IPS-NIHi7 (cell line): Measurements from ENCODE around the gene SLC47A2.

Source experiments
- DNase-seq: peaks from one replicate; pipeline ENCODE4 v3.0.0; 2012; ENCODE audit warnings: mixed read lengths; ENCODE audit errors: extremely low spot score

SLC47A2 gene

GRCh38 chr17:19728084-19728495 lies 11.7 kb upstream of the SLC47A2 start:
- DNase-seq: no peak

DNA sequence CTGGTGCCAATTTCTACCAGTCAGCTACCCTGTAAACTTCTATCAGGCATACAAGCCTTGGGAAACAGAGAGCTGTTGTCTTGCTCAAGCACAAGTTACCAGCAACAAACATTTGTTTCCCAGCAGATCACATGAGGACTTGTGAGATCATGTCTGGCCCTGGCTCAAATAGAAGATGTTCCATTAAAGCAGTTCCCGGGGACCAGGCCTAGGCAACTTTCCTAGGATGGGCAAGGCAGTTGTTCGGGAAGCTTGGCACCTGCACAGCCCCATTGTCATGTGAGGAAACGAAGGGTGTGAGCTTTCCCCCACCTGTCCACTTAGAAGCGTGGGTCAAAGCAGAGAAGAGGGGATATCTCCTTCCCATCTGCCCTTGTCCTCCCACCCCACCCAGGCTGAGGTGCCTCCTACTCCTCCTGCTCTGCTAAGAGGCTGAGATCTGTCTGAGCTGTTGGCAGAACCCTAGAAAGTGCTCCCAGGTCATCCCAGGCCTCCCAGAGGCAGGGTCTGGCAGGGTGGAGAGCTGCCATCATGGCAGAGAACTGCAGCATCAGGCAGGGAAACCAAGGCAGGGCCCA lies 11.2 kb upstream of the SLC47A2 start:
- DNase-seq: no peak

- no peak for DNase-seq
Measured at GRCh38 chr17:19726631-19727376, 10.4 kb upstream of the SLC47A2 start.

GRCh38 chr17:19725486-19725885 lies 9.1 kb upstream of the SLC47A2 start:
- no peak for DNase-seq

DNA sequence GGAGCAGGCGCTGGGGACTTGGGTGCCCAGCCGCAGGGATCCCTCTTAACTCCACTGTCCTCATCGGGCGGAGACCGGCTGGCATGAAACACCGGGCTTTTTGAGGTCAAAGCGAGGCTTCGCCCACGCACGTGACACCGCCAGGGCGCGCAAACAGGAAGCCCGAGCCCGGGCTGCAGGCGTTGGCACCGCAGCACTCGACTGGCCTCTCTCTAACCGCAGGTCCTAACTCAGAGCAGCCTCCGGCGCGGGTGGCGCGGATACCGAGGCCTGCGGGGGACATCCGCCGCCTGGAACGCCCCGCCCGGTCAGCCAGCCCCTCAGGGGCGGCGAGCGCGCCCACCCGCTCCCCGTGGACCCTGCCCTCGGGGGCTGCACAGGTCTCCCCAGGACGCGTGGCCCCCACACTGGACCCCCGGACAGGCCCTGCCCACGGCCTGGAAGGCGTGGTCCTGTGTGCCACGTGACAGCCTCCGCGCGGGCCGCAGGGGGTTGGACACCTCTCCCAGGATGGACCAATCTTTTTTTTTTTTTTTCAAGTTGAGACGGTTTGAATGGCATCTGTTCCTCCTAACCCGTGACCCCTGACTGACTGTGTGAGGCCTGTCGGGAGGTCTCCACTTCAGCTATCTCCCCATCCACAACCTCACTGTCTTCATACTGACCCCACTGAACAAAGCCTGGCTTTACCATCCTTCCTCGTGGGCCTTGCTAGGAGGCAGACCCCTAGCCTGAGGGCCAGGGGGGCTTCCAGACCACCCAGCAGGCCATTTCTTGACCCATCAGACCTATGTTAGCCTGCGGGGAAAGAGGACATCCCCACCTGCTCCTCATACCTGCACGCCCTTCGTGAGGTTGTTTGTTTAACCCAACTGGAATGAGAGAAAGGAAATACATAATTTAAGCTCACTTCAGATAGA lies 8.4 kb upstream of the SLC47A2 start:
- DNase-seq: no peak

DNA sequence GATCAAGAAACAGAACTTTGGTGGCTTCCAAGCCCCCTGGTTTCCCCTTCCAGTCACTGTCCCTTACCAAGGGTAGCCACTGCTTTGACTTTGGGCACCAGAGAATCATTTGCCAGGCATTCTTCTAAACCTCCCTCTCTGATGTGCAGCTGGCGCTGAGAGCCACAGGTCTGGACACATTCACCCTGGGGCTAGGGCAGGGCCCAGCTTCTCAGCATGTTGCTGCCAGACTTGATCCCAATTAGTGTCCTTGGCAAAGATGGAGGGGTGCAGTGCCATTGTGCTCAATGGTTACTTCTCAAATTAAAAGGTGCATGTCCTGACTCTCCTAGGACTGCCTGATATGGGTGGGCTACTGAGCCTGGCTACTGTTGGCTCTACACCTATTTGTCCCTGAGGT lies 7.6 kb upstream of the SLC47A2 start:
- no peak for DNase-seq

DNA sequence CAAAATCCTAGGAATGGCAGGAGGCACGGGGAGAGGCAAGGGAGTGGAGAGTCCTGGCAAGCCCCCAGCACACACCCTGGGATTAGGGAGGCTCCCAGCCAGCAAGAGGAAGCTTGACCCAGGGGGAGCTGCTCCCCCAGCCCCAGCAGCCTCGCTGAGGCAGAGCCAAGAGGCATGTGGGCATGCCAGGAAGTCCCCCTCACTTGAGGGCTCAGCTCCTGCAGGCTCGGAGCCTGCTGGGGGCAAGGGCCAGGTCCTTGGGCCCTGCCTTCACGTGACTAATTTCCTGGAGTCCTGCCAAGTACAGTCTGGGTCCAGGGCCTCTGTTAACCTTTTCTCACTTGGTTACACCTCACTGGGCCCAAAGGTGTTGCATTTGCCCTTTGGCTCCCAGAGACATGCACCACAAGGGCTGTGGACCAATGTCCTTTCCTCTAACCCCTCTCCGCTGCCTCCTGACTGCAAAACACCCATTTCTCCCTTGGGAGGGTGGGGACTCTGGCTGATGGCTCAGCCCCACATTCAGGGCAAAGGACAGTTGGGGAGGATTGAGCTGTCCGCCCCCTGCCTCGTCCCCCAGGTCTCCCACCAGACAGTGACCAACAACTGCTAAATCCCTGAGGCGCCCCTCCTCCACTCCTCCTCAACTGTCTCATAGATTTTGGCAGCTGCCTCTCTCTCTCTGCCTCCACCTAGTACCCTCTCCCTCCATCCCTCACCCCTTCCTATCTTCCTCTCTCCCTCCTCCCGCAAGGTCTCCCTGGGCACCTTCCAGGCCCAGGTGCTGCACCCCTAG lies 4.4 kb upstream of the SLC47A2 start:
- DNase-seq: no peak

GRCh38 chr17:19720210-19720475 lies 3.8 kb upstream of the SLC47A2 start:
- DNase-seq: no peak

GRCh38 chr17:19719355-19720209 lies 3.2 kb upstream of the SLC47A2 start:
- no peak for DNase-seq

DNA sequence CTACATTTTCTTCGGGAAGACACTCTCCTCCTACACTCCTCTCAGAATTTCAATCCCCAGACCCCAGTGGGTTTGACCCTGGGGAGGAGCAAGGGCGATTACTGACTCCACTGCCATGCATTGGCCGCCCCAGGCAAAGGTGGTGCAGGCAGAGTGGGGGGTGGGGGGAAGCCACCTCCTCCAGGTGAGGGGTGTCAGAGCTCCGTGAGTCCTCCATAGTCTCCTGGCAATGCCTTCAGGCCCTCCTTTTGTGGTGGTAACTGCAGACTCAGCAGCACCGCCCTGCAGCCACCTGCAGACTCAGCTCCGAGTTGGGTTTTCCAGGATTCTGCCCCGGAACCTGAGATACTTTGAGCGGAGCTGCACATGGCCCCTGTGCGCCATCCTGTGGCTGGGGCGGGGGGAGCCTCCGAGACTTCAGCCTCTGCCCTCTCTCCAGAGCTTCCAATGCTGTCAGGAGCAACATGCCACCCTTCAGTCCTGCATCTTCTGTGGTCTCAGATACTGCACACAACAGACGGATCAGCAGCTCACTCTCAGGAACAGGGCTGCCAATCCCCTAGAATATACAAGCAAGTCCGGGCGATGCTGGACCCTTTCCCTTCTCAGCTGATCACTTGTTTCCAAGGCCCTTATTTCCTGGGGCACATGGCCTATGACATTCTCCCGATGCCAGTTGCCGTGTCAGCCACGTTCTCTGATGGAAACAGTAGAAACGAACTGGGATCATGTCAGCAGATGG lies 2.4 kb upstream of the SLC47A2 start:
- DNase-seq: peak; percentile 74

DNA sequence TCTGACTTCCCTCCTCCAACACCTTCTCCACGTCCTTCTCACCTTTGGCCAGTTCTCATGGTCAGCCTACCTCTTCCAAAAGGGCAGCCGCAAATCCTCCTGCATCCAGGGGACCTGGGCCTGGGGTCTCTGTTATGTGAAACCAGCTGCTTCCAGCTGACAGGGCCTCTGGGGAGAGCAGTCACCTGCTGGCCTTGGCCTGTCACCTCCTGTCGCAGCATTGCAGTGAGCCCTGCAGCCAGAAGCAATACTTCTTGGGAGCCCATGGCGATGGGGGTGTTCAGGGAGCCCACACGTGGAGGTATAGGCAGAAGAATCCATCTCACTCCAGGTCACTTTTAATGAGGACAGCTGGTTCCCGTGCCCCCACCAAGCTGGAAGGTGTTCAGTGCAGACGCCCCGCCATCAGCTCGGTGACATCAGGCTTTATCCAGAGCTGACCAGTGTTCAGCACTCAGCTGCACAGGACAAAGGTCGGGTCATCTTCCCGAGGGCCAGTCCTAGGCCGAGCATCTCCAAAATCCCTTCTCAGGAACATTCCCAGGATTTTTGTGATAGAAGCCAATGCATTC lies 1.7 kb upstream of the SLC47A2 start:
- no peak for DNase-seq

DNA sequence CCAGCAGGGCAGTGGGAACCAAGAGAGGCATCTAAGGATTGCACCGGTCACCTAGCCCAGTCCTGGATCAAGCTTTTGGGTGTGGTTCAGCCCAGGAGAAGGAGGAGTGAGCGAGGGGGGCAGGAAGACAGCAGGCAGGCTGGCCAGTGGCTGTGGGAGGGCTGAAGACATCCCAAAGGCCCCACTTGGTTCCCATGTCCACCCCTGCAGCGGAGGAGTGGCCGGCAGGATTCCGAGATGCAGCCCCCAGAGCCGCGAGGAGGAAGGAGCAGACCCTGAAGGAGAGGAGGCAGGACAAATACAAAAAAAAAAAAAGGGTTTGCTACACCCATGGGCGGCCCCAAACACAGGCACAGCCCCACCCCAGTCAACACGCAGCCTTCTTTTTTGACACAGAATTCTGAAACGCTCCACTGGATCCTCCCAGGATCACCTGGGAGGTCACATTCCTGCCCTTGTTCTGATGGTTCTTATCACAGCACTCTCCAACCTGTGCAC lies 1.1 kb upstream of the SLC47A2 start:
- no peak for DNase-seq

DNA sequence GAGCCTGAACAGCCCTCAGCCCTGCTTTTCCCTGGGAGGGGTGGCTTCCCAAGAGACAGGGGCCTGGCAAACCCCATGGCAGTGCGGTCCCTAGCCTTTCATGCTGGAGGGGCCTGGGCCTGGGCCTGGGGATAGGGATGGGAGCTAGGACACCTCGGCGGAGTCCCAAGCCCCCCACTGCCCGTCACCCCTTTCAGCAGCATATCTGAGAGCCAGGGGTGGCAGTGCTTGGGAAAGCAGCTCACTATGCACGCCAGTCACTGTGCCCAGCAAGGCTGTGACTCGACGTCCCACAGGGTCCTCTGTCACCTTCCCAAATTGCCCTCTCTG lies 612 bp upstream of the SLC47A2 start:
- no peak for DNase-seq

DNA sequence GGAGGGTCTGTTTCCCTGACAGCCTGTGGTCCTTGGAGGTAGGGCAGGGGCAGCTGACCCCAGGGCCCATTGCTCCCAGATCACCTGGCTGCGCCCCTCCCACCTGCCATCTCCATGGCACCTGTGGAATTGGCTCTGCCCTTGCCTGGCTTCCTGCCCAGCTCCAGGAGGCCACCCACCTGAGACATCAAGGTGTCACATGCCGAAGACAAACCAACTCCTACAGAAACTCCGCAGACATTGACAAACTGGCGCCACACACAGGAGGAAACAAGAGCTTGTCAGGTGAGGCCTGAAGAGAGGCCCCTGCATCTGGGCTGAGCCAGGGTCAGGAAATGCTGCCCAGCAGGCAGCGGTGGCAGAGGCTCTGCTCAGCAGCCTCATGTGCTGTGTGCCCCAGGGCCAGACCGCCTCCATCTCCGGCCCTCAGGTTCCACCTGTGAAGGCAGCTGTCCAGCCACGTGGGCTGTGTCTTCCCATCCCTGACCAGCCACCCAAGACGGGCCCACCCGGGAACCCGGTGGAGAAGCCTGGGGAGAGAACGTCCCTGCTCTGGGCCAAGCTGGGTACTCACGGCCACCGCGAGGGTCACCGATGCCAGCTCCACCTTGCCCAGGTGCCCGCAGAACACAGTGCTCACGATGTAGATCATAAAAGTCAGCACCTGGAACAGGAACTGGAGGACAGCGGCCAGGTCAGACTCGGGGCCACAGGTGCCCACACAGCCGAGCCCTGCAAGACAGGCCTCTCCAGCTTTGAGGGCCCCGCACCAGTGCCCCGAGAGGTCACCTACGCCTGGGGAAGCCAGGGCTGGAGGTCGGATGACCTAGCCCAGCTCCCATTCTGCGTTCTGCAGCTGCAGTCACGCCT lies 1.6 kb downstream of the SLC47A2 start:
- peak; percentile 36 for DNase-seq

GRCh38 chr17:19713901-19714361 lies 2.5 kb downstream of the SLC47A2 start:
- DNase-seq: no peak

DNA sequence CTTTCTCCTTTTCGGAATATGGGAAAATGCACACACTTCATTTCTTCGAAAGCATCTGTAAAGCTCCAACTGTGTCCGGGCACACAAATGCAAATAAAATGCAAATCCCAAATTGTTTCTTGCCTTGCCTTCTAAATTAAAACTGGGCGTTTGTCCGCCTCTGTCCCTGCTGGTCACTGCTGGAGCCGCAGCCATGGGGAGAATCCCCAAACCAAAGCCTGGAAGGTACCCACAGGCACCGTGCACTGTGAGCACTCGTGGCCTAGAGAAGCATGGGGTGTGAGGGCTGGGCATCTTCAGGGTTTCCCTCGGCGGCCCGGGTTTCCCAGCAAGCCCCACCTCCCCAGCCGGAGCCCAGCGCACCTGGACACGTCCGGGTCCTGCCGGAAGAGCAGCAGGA lies 2.9 kb downstream of the SLC47A2 start:
- DNase-seq: peak; percentile 55

GRCh38 chr17:19712436-19713004 lies 3.9 kb downstream of the SLC47A2 start:
- peak; percentile 16 for DNase-seq

DNA sequence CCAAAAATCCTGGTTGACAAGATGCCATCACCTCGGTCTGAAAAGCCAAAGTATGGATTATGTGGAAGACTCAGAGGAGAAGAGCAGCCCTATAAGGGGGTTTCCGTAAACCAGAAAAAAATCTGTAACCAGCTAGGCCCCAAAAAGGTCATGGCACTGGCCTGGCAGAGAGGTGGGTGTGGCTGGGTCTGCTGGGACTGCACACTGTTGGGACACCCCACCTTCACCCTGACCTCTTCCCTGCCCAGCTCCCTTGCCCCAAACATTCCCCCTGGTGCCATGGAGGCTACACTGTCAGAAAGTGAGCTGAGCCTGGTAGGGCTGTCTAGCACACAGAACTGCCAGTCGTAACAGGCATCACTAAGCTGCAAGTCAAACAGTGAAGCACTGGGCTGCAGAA lies 6.5 kb downstream of the SLC47A2 start:
- no peak for DNase-seq
